HG03432 (cell line): ENCODE results near the gene MDFIC.

Experiments used
- ATAC-seq: cut with Tn5 transposase; IDR thresholded peaks from one replicate; pipeline ENCODE4 v1.9.1; 2021; ENCODE audit warnings: mild to moderate bottlenecking, moderate library complexity; ENCODE audit not compliant: unreplicated experiment

The MDFIC gene

DNA sequence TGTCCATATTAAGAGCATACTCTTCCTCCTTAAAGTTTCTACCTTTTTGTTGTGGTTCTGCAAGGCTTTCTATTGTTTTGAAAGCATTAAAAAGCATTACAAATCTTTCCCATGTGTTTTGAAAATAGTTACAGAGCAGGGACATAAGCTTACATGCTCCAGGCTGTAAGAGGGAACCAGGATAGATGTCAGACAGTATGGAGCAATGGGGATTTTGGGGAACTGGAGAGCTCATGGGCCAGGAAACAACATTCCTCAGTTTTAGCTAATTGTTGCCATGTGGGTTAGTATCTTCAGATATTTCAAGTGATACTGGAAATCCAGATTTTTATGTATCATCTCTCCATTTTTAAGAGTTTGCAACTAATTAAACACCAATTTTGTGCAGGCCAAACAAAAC lies 3.5 kb downstream of the MDFIC start:
- no peak for ATAC-seq

DNA sequence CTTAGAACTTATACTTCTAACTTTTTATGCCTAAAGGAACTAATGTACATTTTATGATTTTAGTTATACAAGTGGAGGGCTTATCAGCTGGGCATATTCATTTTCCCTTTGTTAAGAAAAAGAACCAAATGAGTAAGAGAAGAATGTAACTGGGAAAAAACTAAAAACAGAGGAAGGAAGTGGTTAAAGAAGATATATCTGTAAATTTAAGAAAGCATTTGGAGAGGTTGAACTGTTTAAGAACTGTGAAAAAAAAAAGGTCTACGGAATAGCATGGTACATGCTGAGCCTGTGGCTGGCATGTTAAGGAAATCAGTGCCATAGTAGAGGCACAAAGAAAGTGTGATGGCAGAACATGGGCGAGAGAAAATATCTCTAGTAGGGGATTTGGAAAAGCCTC lies 6.2 kb downstream of the MDFIC start:
- no peak for ATAC-seq

DNA sequence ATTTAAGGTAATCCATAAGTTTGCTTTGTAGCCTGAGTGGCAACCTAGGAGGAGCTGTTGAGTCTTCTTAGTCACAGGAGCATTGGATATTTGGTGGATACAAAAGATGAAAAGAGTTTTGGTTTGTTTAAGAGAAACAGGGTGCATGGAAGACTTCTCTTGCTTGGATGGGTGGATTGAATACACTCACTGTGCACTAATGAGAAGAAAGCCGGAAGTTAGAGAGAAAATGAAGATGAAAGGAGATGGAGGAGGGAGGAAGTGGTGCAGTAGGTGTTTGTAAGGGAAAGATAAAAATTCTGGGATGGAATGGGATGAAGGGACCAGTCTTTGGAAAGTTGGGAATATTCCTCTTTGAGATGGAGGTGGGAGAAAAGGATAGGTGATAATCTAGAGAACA lies 7.7 kb downstream of the MDFIC start:
- no peak for ATAC-seq

DNA sequence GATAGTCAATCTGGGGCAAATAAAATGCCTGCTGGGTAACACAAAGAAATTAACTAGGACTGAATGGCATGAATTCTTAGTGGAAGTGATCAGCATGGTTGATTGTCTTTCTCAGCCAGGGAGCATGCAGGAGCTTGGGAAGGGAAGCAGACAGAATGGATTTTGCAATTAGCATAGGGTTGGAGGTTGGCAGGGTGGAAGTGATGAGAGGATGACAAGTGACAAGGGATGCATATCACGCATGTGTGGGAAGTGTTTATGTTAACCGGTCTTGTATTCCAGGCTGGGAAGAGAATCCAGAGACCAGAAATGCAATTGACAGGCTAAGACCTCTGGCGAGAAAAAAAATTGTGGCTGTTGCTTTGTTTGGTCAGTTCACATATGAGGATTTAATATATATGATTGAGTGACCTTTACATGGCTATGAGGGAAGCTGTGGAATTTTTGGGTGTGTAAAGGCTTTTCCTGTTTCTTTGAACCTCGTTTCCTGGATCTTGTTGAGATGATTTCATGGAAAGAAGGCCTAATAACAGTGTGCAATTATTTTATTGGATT lies 8.3 kb downstream of the MDFIC start:
- ATAC-seq, result no peak

DNA sequence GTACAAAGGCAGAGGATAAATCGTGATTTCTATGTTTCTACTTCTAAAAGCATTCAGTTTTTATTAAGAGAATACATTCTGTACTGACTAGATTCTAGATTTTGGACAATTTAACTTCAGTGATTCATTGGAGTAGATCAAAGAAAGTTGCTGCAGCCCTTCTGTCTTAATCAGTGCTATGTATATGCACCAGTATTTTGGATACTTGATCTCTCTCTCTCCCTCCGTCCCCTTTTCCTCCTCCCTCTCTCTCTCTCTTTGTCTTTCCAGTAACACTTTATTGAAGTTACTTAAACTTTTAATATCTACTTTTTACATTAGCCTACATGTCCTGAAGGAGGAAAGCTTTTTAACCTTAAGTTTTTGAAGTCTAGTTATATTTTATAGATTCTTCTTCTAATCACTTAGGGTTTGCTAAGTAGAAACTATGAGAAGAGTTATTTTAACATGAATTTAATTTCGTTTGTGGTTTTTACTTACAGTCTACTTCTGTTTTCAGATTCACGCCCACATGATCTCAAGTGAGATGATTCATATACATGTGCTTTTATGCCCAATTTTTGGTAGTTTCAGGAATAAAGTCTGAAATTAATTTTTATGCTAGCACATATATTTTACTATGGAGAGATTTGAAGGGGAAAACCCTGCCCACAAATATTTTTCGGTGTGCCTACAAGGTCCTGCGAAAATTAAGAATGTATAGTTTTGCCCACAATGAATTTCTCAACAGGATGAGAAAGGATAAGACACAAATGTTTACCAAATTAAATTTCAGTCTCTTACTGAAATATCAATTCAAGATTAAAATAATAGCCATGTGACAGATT lies 9.1 kb downstream of the MDFIC start:
- ATAC-seq, result peak; percentile 53

DNA sequence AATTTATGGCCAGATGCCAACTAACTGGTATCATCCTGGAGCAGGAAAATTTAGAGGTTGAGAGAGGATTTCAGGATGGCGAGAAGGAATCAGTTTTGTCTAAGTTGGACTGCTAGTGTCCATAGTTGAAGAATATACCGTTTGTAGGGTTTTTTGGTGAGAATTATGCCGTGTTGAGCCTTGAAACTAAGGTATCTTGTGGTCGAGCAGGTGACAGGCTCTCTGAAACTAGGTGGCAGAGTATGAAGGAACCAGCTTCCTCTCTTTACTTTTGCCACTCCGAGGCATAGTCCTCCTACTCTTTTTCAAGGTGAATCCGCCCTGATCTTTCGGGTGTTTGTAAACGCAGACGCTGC lies 9.7 kb downstream of the MDFIC start:
- peak; percentile 77 for ATAC-seq

DNA sequence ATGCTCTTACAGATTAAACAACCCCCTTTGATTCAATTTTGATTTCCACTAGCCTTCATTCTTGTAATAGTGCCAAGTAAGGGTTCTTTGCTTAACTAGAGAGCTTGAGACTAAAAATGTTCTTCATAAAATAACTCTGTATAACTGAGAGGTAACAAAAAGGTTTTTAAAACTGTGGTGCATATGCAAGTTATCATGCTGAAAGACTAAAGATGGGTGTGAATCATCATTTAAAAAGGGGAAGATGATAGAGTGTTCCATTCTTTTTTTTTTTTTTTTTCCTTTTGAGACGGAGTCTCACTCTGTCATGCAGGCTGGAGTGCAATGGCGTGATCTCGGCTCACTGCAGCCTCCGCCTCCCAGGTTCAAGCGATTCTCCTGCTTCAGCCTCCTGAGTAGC lies 11.1 kb downstream of the MDFIC start:
- no peak for ATAC-seq

DNA sequence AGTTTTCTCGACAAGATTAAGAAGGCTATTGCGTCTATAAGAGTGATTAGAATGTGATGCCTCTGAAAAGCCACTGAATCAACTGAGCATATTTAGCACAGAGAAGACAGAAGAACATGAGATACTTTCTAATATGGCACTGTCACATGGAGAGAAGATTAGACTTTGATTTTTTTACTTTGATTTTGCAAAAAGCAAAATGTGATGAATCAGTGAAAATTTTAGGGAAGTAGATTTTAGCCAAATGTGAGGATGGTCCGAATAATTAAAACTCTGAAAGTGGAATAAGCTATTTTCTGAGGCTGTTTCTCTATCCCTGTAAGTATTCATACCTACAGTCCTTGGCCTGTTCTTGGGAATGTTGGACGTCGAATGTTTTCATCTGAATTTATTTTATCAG lies 11.8 kb downstream of the MDFIC start:
- no peak for ATAC-seq

DNA sequence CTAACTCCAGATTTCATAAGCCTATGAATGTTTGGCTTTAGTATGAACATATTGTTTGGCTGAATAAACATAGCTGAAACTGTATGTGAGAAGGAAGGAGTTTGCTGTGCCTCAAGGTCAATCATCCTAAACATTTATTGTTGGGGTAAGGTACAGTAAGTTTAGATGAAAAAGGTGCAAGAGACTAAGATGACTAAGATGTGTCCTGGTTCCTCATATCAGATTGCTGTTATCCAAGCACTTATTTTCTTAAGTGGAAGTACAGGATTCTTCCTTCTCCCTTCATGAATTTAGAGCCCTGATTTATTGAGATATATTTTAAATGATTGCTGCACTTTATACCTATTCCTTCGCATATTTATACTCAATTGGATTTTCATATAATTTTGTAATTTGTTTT lies 12.2 kb downstream of the MDFIC start:
- ATAC-seq, result no peak

DNA sequence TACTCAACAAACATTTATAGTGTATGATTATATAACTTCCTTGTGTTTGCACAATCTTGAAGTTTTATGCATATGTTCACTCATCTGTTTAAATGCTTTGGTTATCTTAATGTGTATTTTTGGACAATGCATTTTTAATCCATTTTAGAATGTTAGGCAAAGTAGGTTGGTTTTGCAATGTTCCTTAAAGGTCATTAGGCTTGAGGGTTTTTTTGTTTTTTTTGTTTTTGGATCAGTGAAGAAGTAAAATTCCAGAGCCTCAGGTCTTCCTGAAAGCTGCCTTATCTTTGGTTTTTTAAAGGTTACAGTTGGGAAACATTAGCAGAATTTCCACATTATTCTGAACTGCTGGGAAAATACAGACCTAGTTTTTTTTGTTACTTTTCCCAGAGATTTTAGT lies 12.8 kb downstream of the MDFIC start:
- ATAC-seq, result no peak

DNA sequence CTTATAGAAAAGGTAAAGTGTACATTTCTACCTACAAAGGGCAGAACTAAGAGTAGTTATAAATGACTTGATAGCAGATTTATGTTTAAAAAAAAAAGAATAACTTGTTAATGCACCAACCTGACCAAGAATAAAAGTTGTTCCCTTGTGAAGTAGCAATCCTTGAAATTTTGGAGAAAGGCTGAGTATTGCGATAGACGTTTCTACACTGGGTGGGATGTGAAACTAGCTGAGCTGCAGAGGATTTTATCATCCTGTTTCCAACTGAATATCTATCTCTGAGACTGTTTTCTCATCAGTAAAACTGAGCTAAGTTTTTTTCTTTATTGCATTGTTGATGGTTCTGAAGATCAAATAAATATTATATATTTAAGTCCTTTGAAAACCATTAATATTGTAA lies 14.6 kb downstream of the MDFIC start:
- no peak for ATAC-seq

DNA sequence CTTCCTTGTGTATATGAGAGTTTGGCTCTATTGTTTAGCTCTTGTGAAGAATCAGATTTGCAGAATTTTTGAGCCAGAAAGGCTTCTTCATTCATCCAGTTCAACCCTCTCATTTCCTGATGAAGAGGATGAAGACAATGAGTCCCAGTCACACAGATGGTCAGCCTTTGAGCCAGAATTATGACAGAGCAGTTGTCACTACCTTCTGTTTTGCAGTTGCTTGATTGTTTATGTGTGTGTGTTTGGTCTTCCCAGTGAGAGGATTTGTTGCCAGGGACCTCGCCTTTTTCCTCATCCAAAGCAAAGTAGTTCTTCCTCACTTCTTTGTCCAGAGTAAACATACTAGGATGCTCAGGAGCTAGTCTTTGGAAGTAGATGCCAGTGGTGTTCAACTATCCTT lies 15.6 kb downstream of the MDFIC start:
- no peak for ATAC-seq

DNA sequence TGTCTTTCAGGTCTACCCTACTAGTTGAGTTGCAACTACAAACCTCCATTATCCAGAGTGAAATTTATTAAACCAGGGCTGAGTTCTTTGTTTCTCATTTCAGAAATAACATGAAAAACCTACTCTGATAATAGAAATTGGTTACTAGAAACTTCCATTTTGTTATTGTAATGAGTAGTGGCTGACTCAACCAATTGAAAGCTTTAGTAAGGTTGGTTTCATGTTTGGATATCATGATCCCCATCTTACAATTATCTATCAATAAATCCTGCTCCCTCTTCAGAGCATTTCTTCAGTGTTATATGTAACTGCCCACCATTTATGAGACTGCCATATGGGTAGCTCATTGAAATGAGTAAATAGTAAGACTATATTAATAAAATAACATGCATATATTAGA lies 16.9 kb downstream of the MDFIC start:
- no peak for ATAC-seq

DNA sequence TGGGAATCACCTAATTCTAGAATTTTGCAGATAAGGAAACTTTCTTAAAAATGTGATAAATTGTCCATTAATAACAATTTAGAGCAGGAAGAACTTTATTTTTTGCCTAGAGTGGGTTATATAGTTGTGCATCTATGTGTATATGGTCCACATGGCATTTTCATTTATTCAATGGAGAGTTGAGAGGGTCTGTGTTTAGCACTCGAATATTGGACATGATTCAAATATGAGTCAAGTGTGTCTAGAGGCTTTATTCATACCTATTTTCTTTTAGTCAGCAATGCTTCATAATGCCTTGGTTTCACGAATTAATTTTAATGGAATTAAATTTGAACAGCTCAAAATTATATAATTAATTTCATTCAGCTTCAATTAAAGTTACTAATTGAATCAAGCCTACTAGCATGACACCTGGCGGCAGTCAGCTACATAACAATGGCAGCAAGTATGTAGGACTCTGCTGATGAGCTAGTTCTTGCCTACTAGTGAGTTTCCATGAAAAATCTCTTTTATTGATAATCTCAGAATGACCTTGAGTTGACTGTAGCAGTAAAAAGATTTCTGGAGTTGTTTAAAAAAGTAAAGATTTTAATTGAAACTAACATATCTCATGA lies 17.7 kb downstream of the MDFIC start:
- ATAC-seq, result peak; percentile 37

DNA sequence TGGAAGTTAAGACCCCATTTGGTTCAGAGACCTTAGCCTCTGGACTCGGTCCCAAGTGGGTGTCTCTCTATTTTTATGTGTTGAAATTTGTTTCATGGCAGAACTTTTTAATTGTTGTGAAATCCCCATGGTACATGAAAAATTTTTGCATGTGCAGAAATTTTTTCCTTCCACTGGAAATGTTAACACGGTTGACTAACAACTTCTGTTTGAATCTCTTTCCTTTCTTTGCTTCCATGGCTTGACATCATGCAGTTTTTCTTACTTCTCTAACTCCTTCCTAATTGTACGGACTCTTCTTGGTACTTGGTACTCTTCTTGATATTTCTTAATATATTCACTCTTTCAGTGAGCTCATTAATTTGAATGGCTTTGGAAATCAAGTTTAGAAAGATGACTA lies 18.3 kb downstream of the MDFIC start:
- ATAC-seq, result no peak

DNA sequence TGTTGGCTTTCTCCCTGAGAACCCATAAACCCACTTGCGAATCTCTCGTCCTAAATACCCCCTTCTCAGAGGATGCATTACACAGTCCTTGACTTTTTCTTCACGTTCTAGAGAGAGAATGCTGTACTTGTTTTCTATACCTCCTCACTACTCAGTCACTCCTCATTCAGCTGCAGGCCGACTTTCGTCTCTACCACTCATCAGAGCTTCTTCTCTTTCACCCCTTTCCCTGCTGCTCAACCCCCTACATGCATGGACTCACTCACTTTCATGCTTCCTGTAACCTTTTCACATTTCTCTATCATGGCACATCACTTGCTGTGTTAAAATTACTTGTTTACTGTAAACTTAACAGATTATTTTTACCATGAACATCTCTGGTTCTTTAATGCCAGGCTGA lies 19.8 kb downstream of the MDFIC start:
- peak; percentile 51 for ATAC-seq

DNA sequence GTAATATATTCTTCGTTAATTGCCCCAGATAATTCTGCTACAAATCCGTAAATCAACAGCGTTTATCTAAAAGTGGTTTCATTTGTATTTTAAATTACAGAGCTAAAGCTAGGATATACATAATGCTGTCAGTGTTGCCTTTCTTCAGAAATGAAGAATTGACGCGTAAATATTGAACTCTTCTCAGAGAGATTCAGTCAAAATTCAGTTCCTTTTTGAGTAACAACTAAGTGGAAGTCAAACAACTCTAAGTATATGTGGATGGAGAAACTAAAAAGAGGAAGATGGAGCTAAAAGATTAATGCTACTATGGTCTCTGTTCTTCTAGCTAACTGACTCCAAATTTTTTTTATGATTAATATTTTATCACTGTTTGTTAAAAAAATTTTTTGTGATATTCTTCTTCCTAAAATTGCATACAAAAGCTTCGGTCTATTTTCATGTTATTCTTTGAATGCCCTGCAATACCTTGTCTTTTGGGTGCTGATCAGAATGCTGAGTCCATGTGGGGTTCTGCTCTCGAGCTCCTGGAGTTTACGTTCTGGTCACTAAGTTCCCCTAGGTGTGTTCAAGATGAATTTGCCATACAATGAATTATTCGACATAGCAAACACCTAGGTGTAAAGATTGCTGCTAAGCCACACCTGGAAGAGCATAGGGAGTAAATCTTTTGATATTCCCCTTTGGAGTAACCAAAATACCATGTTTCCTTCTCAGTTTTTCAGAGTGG lies 20.7 kb downstream of the MDFIC start:
- peak; percentile 56 for ATAC-seq

DNA sequence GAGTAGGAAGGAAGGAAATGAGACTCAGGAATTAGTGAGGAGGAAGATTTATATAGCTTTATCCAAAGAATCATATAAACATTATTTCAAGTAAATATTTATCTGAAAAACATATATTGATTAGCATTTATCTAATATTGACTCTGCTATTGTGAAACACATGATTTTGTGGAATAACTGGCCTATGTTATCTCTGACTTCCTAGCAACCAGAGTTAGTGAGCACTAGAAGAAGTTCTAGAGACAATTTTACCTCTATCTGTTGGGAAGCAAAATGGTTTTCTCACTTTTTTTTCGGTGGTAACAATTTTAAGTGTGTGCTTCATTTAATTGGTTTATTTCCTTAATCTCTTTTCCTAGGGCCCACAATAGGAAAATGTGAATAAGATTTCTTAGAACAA lies 21.6 kb downstream of the MDFIC start:
- no peak for ATAC-seq

DNA sequence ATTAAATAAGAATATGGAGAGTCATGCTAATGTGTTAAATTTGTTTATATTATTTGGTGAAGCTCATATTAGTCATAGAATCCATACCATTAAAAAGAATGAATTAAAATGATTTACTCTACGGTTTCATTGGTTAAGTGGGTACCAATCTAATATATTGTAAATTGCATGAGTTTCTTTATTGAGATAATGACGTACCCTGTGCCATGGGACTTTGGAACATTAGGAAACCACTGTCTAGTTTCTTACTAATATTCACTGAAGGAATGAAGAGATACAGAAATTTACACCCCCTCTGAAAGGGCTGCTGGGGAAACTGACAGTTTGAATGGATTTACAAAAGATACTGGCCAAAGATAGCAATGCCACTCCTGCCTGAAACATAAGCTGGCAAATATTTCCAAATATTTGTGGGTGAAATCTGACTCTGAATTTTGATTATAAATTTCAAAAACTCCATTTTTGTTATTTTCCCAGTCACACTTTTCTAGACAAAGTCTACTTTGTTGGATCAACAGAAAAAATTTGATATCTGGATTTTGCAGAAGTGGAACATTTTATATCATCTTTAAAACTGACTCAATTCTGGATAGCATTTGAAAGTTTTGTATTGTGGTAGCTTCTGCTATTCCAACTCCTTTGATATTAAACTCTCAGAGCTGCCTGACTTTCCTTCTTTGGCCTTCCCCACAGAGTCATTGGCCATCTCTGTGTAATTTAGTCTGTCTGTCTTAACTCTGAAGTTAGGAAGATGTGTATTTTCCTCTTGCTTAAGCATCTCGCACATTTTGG lies 22.3 kb downstream of the MDFIC start:
- ATAC-seq, result no peak

DNA sequence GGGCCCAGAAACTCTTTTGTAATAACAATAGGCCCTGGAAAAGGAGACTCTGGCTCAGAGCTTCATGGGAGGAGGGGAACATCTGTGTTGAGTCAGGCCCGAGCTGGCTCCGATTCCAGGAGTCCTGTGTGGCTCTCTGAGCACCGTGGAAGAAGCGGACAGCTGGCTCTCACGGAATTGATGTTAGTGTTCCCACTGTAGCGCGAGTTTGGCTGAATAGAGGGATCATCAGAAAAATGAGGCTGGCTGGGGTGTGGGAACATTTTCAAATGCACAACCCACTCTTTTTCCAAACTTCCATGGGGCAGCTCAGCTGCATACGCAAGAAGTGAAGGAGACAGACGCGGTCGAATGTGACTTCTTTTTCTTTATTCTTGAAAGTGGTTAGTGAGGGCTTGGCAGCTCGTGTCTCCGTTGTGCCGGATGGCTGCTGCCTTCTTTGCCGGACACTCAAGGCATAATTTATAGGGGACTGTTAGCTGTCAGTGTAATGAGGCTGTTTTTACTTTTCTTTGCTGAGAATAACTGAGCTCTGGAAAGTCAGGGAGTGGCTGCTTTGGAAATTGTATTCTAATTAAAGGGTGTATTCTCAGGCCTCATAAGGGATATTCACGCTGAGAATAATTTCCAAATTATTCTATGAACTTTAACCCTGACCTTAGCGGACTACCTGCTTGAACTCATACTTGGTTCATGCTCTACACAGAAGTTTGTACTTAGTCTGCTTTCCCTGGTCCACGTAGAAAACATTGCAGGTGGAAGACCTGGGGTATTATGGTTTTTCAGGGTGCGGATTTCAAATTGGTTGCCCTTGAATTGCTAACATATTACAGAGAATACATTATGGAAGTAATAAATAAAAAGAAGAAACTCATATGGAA lies 23.1 kb downstream of the MDFIC start:
- ATAC-seq, result no peak
